HG02588 (cell line): ENCODE measurements around the gene TM4SF20.

Experiments
- ATAC-seq: cut with Tn5 transposase; IDR thresholded peaks from one replicate; pipeline ENCODE4 v1.9.1; 2021; ENCODE audit warnings: mild to moderate bottlenecking, moderate library complexity; ENCODE audit not compliant: unreplicated experiment

The TM4SF20 gene

DNA sequence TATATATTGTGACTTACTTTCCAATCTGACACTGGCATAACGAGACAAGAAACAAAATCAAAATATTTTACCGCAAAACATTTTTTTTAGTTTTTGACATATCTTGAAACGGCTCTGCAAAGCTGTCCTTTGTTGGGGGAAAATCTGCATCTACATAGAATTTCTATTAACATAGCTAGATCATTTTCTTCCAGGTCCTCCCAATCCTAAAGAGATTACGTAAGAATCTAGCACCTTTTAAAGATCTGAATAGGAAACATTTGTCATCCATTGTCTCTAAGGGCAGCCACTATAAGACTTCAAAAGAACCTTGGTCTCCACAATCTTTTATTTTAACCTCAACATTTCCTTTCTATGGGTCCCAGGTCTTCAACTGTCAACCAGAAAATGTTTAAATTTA, 55.3 kb downstream of the TM4SF20 start:
- no peak for ATAC-seq

DNA sequence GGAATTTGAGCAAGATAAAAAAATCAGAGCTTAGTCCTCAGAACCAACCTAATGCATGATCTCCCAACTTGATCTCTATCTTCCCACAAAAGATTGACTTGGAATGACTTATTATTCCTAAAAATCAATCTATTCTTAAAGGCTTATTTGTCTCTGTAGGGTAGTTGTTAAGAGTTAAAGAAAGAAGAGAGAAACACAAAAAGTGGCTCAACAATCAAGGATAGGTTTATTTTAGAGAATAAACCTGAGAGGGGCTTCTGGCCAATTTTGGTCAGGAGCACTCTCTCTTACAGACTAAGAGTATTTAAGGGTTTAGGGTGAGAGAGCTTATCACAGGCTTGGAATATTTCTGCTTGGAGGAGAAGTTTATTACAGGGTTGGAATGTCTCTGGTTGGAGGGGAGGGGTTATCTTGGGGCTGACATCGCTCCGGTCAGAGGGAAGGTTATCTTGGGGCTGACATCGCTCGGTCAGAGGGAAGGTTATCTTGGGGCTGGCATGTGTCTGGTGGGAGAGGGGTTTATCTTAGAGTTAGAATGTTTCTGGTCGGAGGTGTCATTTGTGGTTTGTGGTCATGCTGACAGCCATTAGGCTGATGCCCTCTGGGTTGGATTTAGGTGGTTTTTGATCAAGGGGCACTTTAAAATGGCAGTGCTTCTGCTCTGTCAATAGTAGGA, 56.4 kb downstream of the TM4SF20 start:
- ATAC-seq = no peak

DNA sequence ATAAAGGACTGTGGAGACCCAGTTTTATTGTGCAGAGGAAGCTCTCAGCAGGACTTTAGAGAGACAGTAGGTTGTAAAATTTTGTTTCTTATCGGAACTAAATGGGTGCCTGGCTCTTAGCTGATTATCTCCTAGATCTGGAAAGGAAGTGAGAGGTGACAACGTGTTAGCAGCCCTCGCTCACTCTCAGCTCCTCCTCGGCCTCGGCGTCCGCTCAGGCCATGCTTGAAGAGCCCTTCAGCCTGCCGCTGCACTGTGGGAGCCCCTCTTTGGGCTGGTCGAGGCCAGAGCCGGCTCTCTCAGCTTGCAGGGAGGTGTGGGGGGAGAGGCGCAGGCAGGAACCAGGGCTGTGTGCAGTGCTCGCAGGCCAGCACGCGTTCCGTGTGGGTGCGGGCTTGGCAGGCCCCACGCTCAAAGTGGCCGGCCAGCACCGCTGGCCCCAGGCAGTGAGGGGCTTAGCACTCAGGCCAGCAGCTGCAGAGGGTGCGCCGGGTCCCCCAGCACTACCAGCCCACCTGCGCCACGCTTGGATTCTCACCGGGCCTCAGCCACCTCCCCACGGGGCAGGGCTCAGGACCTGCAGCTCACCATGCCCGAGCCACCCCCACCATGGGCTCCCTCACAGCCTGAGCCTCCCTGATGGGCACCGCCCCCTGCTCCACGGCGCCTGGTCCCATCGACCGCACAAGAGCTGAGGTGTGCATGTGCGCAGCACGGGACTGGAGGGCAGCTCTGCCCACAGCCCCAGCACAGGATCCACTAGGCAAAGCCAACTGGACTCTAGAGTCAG, 58.6 kb downstream of the TM4SF20 start:
- ATAC-seq = no peak

DNA sequence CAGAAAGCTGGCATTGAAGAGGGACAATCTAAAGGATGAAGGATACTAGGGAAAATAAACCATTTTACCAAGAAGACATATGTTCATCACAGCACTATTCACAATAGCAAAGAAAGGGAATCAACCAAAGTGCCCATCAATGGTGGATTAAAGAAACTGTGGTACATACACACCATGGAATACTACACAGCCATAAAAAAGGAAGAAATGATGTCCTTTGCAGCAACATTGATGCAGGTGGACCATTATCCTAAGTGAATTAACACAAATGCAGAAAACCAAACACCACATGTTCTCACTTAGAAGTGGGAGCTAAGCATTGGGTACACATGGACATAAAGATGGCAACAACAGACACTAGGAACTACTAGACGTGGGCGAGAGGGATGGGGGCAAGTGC, 61.3 kb downstream of the TM4SF20 start:
- no peak for ATAC-seq

DNA sequence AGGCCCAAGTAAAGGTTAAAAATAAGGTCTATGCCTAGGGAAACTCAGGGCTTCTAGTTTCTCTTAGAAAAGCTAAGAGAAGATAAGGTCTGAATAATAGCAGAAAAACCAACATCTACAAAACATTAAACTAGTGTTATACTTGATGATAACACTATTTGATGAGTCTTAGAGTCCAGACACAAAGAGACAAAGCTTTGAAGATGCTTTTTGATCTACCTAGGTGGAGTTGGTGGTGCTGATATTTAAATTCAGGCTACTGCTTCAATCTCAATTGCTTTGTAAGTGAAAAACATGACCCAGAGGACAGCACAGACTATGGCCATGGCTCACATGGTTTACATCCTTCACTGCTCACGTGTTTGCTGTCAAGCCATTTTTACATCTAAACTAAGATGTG, 65.8 kb downstream of the TM4SF20 start:
- no peak for ATAC-seq

DNA sequence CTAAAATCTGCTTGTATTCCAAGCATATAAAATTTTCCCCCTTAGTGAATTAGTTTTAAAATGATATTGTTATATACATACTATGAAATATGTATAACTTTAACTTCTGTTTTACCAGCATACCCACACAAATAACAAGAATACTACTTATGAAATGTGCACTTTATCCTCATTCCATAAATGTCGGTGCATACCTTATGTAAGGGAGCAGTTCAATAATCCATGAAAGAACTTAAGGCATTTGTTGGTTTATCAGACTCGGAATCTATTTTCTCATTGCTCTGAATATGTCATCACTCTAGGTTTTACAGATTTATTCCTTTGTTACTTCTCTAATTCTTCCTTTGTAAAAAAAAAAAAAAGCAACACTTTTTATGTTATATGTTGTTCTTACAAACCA, 66.5 kb downstream of the TM4SF20 start:
- ATAC-seq = no peak
